ENCODE data around the gene ARHGAP9.

The ARHGAP9 gene

DNA sequence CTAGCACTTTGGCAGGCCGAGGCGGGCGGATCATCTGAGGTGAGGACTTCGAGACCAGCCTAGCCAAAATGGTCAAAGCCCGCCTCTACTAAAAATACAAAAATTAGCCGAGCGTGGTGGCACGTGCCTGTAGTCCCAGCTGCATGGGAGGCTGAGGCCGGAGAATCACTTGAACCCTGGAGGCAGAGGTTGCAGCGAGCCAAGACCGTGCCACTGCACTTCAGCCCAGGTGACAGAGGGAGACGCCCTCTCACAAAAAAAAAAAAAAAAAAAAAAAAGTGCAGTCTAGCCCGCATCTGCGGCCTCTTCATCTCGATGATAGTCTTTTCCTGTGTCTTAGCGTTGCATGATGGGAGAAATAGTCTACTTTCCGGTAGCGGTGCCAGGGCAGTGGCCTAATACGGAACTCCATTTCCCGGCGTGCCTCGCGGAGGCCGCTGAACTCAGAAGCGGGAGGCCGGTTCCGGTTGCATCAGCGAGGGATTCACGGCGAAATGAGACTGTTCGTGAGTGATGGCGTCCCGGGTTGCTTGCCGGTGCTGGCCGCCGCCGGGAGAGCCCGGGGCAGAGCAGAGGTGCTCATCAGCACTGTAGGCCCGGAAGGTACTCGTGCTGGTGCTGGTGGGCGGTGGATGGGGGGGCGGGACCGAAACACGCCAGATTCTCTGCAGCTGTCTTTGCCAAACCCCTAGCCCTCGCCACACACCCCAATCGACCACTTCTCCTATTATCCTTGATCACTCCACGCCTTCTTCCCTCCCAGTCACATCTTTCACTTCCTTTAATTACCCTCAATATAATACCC lies 8.1 kb upstream of the ARHGAP9 start, which contains the start of gene MARS1 (continued):
- TF ChIP-seq, protein P1, sequence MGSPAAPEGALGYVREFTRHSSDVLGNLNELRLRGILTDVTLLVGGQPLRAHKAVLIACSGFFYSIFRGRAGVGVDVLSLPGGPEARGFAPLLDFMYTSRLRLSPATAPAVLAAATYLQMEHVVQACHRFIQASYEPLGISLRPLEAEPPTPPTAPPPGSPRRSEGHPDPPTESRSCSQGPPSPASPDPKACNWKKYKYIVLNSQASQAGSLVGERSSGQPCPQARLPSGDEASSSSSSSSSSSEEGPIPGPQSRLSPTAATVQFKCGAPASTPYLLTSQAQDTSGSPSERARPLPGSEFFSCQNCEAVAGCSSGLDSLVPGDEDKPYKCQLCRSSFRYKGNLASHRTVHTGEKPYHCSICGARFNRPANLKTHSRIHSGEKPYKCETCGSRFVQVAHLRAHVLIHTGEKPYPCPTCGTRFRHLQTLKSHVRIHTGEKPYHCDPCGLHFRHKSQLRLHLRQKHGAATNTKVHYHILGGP (tag by site-specific recombination; IDR thresholded peaks at IDR 0.05): no peak
- TF ChIP-seq OVOL3 (tag by site-specific recombination; IDR thresholded peaks at IDR 0.05): no peak; the same call in 1 of the 2 replicates
- peak; percentile 38; the same call in 1 of the 2 replicates for TF ChIP-seq ZBTB20 (tag by site-specific recombination; IDR thresholded peaks at IDR 0.05)
- TF ChIP-seq ZFP37 (tag by site-specific recombination; IDR thresholded peaks at IDR 0.05): no peak
- peak; percentile 25; the same call in 1 of the 2 replicates for TF ChIP-seq ZNF133 (tag by site-specific recombination; IDR thresholded peaks at IDR 0.05)
- TF ChIP-seq ZNF132 (tag by site-specific recombination; IDR thresholded peaks at IDR 0.05; ENCODE audit: borderline replicate concordance): no peak
- TF ChIP-seq, protein P2, sequence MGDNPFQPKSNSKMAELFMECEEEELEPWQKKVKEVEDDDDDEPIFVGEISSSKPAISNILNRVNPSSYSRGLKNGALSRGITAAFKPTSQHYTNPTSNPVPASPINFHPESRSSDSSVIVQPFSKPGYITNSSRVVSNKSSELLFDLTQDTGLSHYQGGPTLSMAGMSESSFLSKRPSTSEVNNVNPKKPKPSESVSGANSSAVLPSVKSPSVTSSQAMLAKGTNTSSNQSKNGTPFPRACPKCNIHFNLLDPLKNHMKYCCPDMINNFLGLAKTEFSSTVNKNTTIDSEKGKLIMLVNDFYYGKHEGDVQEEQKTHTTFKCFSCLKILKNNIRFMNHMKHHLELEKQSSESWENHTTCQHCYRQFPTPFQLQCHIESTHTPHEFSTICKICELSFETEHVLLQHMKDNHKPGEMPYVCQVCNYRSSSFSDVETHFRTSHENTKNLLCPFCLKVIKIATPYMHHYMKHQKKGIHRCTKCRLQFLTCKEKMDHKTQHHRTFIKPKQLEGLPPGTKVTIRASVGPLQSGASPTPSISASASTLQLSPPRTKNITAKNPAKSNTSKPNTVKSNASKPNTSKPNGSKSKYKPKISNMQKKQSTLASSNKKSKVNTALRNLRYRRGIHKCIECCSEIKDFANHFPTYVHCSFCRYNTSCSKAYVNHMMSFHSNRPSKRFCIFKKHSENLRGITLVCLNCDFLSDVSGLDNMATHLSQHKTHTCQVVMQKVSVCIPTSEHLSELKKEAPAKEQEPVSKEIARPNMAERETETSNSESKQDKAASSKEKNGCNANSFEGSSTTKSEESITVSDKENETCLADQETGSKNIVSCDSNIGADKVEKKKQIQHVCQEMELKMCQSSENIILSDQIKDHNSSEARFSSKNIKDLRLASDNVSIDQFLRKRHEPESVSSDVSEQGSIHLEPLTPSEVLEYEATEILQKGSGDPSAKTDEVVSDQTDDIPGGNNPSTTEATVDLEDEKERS (tag by site-specific recombination; IDR thresholded peaks at IDR 0.05): no peak
- TF ChIP-seq ZNF311 (tag by site-specific recombination; IDR thresholded peaks at IDR 0.05; ENCODE audit: borderline replicate concordance): no peak
- peak; percentile 81 for TF ChIP-seq KLF9 (tag by site-specific recombination; IDR thresholded peaks at IDR 0.05; ENCODE audit: low read depth)
- TF ChIP-seq GLIS1 (tag by site-specific recombination; IDR thresholded peaks at IDR 0.05): peak; percentile 30; the same call in 1 of the 2 replicates
- TF ChIP-seq ZNF629 (tag by site-specific recombination; IDR thresholded peaks at IDR 0.05): peak; percentile 83
- TF ChIP-seq ZNF239 (tag by site-specific recombination; IDR thresholded peaks at IDR 0.05): 0 out of 2 replicates have a peak, but pooled peaks have one; percentile 37
- TF ChIP-seq ZNF2 (tag by site-specific recombination; IDR thresholded peaks at IDR 0.05): no peak; the same call in 1 of the 2 replicates
- no peak for TF ChIP-seq ZNF600 (tag by site-specific recombination; IDR thresholded peaks at IDR 0.05)
- no peak for TF ChIP-seq ZNF707 (tag by site-specific recombination; IDR thresholded peaks at IDR 0.05)
- TF ChIP-seq, protein P3, sequence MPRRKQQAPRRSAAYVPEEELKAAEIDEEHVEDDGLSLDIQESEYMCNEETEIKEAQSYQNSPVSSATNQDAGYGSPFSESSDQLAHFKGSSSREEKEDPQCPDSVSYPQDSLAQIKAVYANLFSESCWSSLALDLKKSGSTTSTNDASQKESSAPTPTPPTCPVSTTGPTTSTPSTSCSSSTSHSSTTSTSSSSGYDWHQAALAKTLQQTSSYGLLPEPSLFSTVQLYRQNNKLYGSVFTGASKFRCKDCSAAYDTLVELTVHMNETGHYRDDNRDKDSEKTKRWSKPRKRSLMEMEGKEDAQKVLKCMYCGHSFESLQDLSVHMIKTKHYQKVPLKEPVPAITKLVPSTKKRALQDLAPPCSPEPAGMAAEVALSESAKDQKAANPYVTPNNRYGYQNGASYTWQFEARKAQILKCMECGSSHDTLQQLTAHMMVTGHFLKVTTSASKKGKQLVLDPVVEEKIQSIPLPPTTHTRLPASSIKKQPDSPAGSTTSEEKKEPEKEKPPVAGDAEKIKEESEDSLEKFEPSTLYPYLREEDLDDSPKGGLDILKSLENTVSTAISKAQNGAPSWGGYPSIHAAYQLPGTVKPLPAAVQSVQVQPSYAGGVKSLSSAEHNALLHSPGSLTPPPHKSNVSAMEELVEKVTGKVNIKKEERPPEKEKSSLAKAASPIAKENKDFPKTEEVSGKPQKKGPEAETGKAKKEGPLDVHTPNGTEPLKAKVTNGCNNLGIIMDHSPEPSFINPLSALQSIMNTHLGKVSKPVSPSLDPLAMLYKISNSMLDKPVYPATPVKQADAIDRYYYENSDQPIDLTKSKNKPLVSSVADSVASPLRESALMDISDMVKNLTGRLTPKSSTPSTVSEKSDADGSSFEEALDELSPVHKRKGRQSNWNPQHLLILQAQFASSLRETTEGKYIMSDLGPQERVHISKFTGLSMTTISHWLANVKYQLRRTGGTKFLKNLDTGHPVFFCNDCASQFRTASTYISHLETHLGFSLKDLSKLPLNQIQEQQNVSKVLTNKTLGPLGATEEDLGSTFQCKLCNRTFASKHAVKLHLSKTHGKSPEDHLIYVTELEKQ (tag by site-specific recombination; IDR thresholded peaks at IDR 0.05; ENCODE audit: borderline replicate concordance): no peak
- no peak for TF ChIP-seq IKZF3 (tag by site-specific recombination; IDR thresholded peaks at IDR 0.05)
- TF ChIP-seq TCF7L2 (IDR thresholded peaks at IDR 0.05; ENCODE audit: borderline replicate concordance, low read depth, low read length): no peak
- TF ChIP-seq, protein P4, sequence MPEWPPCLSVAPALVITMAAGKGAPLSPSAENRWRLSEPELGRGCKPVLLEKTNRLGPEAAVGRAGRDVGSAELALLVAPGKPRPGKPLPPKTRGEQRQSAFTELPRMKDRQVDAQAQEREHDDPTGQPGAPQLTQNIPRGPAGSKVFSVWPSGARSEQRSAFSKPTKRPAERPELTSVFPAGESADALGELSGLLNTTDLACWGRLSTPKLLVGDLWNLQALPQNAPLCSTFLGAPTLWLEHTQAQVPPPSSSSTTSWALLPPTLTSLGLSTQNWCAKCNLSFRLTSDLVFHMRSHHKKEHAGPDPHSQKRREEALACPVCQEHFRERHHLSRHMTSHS (tag by site-specific recombination; IDR thresholded peaks at IDR 0.05): no peak
- TF ChIP-seq ZNF596 (tag by site-specific recombination; IDR thresholded peaks at IDR 0.05): no peak
- TF ChIP-seq ZNF221 (tag by site-specific recombination; IDR thresholded peaks at IDR 0.05; ENCODE audit: borderline replicate concordance): no peak
- TF ChIP-seq, protein P5, sequence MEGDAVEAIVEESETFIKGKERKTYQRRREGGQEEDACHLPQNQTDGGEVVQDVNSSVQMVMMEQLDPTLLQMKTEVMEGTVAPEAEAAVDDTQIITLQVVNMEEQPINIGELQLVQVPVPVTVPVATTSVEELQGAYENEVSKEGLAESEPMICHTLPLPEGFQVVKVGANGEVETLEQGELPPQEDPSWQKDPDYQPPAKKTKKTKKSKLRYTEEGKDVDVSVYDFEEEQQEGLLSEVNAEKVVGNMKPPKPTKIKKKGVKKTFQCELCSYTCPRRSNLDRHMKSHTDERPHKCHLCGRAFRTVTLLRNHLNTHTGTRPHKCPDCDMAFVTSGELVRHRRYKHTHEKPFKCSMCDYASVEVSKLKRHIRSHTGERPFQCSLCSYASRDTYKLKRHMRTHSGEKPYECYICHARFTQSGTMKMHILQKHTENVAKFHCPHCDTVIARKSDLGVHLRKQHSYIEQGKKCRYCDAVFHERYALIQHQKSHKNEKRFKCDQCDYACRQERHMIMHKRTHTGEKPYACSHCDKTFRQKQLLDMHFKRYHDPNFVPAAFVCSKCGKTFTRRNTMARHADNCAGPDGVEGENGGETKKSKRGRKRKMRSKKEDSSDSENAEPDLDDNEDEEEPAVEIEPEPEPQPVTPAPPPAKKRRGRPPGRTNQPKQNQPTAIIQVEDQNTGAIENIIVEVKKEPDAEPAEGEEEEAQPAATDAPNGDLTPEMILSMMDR (tag by site-specific recombination; IDR thresholded peaks at IDR 0.05): peak; percentile 60
- peak; percentile 36; the same call in 1 of the 2 replicates for TF ChIP-seq ZNF843 (tag by site-specific recombination; IDR thresholded peaks at IDR 0.05)
- TF ChIP-seq, protein P6, sequence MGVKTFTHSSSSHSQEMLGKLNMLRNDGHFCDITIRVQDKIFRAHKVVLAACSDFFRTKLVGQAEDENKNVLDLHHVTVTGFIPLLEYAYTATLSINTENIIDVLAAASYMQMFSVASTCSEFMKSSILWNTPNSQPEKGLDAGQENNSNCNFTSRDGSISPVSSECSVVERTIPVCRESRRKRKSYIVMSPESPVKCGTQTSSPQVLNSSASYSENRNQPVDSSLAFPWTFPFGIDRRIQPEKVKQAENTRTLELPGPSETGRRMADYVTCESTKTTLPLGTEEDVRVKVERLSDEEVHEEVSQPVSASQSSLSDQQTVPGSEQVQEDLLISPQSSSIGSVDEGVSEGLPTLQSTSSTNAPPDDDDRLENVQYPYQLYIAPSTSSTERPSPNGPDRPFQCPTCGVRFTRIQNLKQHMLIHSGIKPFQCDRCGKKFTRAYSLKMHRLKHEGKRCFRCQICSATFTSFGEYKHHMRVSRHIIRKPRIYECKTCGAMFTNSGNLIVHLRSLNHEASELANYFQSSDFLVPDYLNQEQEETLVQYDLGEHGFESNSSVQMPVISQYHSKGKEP (tag by site-specific recombination; IDR thresholded peaks at IDR 0.05): no peak
- TF ChIP-seq ZNF366 (tag by site-specific recombination; conservative IDR thresholded peaks at IDR 0.05): no peak
- no peak for TF ChIP-seq GLI2 (tag by site-specific recombination; IDR thresholded peaks at IDR 0.05; ENCODE audit: borderline replicate concordance, low read depth)
- TF ChIP-seq TRIM28 (IDR thresholded peaks at IDR 0.05; ENCODE audit: borderline replicate concordance, low read length): no peak

Measured in HEK293 (cell line).